ENCODE results near the gene BHLHE41.

The BHLHE41 gene

DNA sequence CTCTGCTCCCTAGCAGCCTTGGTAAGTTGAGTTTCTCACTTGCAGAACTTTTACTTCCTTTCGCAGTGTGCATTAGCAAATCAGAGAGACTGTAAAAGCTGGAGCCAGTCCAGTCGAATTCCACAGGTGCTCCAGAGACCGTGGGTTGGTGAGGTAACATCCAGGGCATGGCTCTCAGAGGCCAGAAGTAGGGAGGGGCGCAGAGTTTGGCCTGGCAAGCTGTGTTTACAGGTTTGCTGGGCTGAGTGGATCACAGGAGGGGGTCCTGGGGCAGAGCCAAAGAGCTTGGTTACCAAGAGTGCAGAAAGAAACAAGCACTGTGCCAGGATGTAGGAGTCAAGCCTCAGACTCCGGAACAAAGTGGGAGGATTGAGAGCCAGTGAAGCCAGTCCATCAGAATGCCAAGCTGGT, 10.2 kb upstream of the BHLHE41 start:
- no peak for DNase-seq (ENCODE audit: low read depth)
- TF ChIP-seq, protein P1, sequence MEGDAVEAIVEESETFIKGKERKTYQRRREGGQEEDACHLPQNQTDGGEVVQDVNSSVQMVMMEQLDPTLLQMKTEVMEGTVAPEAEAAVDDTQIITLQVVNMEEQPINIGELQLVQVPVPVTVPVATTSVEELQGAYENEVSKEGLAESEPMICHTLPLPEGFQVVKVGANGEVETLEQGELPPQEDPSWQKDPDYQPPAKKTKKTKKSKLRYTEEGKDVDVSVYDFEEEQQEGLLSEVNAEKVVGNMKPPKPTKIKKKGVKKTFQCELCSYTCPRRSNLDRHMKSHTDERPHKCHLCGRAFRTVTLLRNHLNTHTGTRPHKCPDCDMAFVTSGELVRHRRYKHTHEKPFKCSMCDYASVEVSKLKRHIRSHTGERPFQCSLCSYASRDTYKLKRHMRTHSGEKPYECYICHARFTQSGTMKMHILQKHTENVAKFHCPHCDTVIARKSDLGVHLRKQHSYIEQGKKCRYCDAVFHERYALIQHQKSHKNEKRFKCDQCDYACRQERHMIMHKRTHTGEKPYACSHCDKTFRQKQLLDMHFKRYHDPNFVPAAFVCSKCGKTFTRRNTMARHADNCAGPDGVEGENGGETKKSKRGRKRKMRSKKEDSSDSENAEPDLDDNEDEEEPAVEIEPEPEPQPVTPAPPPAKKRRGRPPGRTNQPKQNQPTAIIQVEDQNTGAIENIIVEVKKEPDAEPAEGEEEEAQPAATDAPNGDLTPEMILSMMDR (conservative IDR thresholded peaks at IDR 0.05; ENCODE audit: low read length): no peak
- no peak overlapping the region for H3K4me3 ChIP-seq (ENCODE audit: low read length)

DNA sequence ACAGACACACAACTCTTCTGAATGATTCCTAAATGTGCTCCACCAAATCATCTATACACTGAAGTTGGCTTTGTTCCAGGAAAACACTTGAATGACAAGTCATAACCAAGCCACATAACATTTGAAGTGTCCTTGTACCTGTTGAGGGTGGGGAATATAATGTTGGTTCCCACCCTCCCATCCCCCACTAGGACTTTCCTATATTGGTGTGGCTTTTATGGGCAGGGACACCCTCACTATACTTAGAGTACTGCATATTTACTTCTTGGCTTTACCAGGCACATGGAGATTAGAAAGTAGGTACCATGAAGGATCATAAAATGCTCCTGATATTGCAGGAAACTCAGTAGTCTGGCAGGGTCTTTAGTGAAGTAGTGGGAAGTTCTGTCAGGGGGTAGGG, 9.7 kb upstream of the BHLHE41 start:
- no peak for DNase-seq (ENCODE audit: low read depth)
- TF ChIP-seq, protein P1 (conservative IDR thresholded peaks at IDR 0.05; ENCODE audit: low read length): no peak
- no peak overlapping the region for H3K4me3 ChIP-seq (ENCODE audit: low read length)

DNA sequence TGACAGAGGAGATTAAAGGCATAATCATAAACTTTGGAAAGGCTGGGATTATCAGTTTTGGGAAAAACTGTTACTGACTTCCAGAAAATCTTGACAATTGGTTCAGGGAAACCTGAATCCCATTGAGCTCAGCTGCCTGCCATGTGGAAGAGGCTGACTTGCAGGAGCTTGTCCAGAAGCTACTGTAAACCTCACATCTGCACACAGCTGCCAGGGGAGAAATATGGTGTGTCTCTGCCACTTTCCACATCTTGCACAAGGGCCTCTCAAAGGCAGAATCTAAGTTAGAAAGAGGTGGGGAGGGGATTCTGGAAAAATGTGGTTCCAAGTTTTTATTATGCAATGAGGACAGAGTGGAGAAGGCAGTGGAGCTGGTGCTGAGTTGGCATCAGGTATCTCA, 8.7 kb upstream of the BHLHE41 start:
- peak; percentile 42 for DNase-seq (ENCODE audit: low read depth)
- H3K4me3 ChIP-seq (ENCODE audit: low read length): no peak overlapping the region
- TF ChIP-seq, protein P1 (conservative IDR thresholded peaks at IDR 0.05; ENCODE audit: low read length): no peak

DNA sequence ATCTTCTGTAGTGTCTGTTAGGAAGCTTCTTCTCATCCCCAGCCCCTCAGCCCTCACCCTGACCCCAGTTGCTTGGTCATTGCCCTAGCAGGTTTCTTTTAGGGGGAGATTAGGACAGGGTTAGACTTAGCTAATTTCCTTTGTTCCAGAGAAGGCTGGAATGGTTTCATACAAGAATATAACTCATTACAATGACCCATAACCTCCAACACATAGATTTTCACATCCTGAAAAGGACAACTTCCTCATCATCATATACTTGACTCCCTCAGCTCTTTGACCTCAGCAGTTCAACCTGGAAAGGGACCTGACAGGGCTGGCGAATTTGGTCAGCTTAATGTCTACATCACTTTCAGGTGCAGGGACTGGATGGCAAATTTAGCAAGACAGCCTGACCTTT, 8.0 kb upstream of the BHLHE41 start:
- DNase-seq (ENCODE audit: low read depth): no peak
- TF ChIP-seq, protein P1 (conservative IDR thresholded peaks at IDR 0.05; ENCODE audit: low read length): no peak
- no peak overlapping the region for H3K4me3 ChIP-seq (ENCODE audit: low read length)

DNA sequence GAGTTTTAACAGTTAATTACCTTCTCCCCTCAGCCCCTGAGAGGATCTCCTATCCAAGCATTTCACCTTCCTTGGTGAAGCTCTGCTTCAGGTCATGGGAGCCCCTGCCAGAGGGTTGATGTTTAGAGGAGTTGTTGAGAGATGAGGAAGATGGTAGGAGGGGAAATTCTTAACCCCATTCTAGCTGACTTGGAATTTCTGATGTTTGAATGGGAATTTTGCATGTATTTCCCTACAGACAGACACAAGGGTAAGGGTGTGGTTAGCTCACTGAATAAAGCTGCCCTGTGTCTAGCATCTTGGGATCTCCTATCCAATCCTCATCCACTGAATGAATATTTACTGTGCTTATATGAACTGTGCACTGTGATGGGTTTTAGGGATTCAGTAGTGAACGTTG, 7.1 kb upstream of the BHLHE41 start:
- H3K4me3 ChIP-seq (ENCODE audit: low read length): no peak overlapping the region
- TF ChIP-seq, protein P1 (conservative IDR thresholded peaks at IDR 0.05; ENCODE audit: low read length): no peak
- DNase-seq (ENCODE audit: low read depth): no peak

DNA sequence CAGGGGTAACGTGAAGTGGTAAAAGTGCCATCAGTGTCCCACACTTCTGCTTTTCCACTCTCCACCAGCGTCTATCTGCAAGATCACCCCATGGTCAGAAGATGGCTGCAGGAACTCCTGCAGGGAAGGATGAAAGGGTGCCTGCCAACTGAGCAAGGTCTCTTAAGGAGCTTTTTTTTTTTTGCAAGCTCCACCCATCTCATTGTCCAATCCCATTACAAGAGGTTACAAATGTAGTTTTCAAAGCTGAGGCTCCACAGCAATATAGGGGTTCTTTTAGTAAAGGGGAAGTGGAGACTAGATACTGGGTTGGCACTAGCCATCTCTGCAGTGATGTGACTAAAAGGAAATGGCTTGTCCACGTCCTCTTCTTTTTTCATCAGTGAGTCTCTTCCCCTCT, 5.9 kb upstream of the BHLHE41 start:
- DNase-seq (ENCODE audit: low read depth): no peak
- no peak overlapping the region for H3K4me3 ChIP-seq (ENCODE audit: low read length)
- TF ChIP-seq, protein P1 (conservative IDR thresholded peaks at IDR 0.05; ENCODE audit: low read length): no peak

DNA sequence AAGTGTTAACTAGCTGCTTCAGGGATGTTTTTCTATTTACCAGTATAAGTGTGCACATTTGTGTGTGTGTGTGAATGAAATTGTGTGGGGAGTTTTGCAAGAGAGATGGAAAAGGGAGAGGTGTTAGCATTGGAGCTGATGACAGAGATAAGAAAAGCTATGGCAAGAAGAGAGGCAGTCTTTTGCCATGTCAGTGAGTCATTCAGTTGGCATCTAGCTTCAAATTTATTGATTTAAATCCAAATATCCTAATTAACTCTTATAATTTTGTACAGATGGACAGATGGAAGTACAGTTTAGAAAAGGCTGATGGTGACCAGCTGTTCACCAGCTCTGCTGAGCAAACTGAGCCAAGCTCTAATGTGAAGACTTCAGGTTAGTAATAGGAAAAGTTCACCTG, 3.3 kb upstream of the BHLHE41 start:
- peak; percentile 74 for DNase-seq (ENCODE audit: low read depth)
- TF ChIP-seq, protein P1 (conservative IDR thresholded peaks at IDR 0.05; ENCODE audit: low read length): no peak
- no peak overlapping the region for H3K4me3 ChIP-seq (ENCODE audit: low read length)

All from AG10803 (cell line).